ENCODE results near the gene DOCK1.

Gene DOCK1

GRCh38 chr10:127161482-127161881 is 256.3 kb downstream of the DOCK1 start:
- H3K4me2 ChIP-seq (ENCODE audit: low read length): no peak overlapping the region
- H2BK15ac ChIP-seq (replicated peaks; ENCODE audit: low read depth): no peak overlapping the region
- no CpG with 5 or more reads among the region's 5 CpGs for WGBS (ENCODE audit: extremely low coverage, insufficient coverage, low lambda C conversion rate)
- no peaks in the 10 kb centered on the region for H3K36me3 ChIP-seq (ENCODE audit: control insufficient read depth, insufficient read depth, low read length)
- H3K23ac ChIP-seq (ENCODE audit: low read length): no peak overlapping the region
- H3K18ac ChIP-seq (ENCODE audit: low read length): no peak overlapping the region
- no peak overlapping the region for H3K56ac ChIP-seq (ENCODE audit: low read length)
- no peak overlapping the region for H3K4me3 ChIP-seq (ENCODE audit: low read length)
- no peak overlapping the region for H4K8ac ChIP-seq (ENCODE audit: low read depth, low read length)
- H3K9ac ChIP-seq (ENCODE audit: low read length): no peak overlapping the region
- no peak overlapping the region for H2BK120ac ChIP-seq (ENCODE audit: low read depth, low read length)
- no peaks in the 10 kb centered on the region for H3K4me1 ChIP-seq (ENCODE audit: control insufficient read depth, low read depth, low read length)
- no peak for DNase-seq
- H3K79me2 ChIP-seq (ENCODE audit: control insufficient read depth, insufficient read depth, low read length): no peaks in the 10 kb centered on the region
- no peak overlapping the region for H4K5ac ChIP-seq (ENCODE audit: low read length)
- H3K27me3 ChIP-seq (ENCODE audit: insufficient read depth, low read length, poor library complexity): no peaks in the 10 kb centered on the region
- H3K27ac ChIP-seq (ENCODE audit: low read depth, low read length): no peak overlapping the region
- H3K4ac ChIP-seq (ENCODE audit: low read depth, low read length): no peak overlapping the region
- no peaks in the 10 kb centered on the region for H3K79me1 ChIP-seq (ENCODE audit: low read length)
- no peak overlapping the region for H2BK5ac ChIP-seq (ENCODE audit: low read length)
- no peak overlapping the region for H2AK5ac ChIP-seq (ENCODE audit: low read length)

- Histone ChIP-seq H2BK120ac (ENCODE audit: low read depth, low read length) (no peak overlapping the region), H3K79me2 (ENCODE audit: control insufficient read depth, insufficient read depth, low read length) (no peaks in the 10 kb centered on the region), H3K79me1 (ENCODE audit: low read length) (no peaks in the 10 kb centered on the region), H3K18ac (ENCODE audit: low read length) (no peak overlapping the region), H4K5ac (ENCODE audit: low read length) (no peak overlapping the region), H3K56ac (ENCODE audit: low read length) (no peak overlapping the region), H3K27me3 (ENCODE audit: insufficient read depth, low read length, poor library complexity) (no peaks in the 10 kb centered on the region), H2AK5ac (ENCODE audit: low read length) (no peak overlapping the region), H3K9ac (ENCODE audit: low read length) (no peak overlapping the region), H4K8ac (ENCODE audit: low read depth, low read length) (no peak overlapping the region), H3K27ac (ENCODE audit: low read depth, low read length) (no peak overlapping the region), H3K4me3 (ENCODE audit: low read length) (no peak overlapping the region), H3K23ac (ENCODE audit: low read length) (no peak overlapping the region), H3K36me3 (ENCODE audit: control insufficient read depth, insufficient read depth, low read length) (no peaks in the 10 kb centered on the region), H3K4me2 (ENCODE audit: low read length) (no peak overlapping the region), H3K4ac (ENCODE audit: low read depth, low read length) (no peak overlapping the region), H3K4me1 (ENCODE audit: control insufficient read depth, low read depth, low read length) (no peaks in the 10 kb centered on the region), H2BK15ac (replicated peaks; ENCODE audit: low read depth) (no peak overlapping the region), H2BK5ac (ENCODE audit: low read length) (no peak overlapping the region)
- WGBS (ENCODE audit: extremely low coverage, insufficient coverage, low lambda C conversion rate): no CpG with 5 or more reads among the region's 6 CpGs
- no peak for DNase-seq
These were observed 257.6 kb downstream of the DOCK1 start for GRCh38 chr10:127162841-127163240.

- Histone ChIP-seq H3K27ac (ENCODE audit: low read depth, low read length) (no peak overlapping the region), H2BK120ac (ENCODE audit: low read depth, low read length) (no peak overlapping the region), H3K36me3 (ENCODE audit: control insufficient read depth, insufficient read depth, low read length) (no peaks in the 10 kb centered on the region), H2AK5ac (ENCODE audit: low read length) (no peak overlapping the region), H3K56ac (ENCODE audit: low read length) (no peak overlapping the region), H3K18ac (ENCODE audit: low read length) (no peak overlapping the region), H2BK5ac (ENCODE audit: low read length) (no peak overlapping the region), H3K23ac (ENCODE audit: low read length) (no peak overlapping the region), H3K4ac (ENCODE audit: low read depth, low read length) (no peak overlapping the region), H3K79me2 (ENCODE audit: control insufficient read depth, insufficient read depth, low read length) (no peaks in the 10 kb centered on the region), H3K4me3 (ENCODE audit: low read length) (no peak overlapping the region), H3K4me1 (ENCODE audit: control insufficient read depth, low read depth, low read length) (no peaks in the 10 kb centered on the region), H3K9ac (ENCODE audit: low read length) (no peak overlapping the region), H2BK15ac (replicated peaks; ENCODE audit: low read depth) (no peak overlapping the region), H4K8ac (ENCODE audit: low read depth, low read length) (no peak overlapping the region), H3K27me3 (ENCODE audit: insufficient read depth, low read length, poor library complexity) (no peaks in the 10 kb centered on the region), H3K79me1 (ENCODE audit: low read length) (no peaks in the 10 kb centered on the region), H4K5ac (ENCODE audit: low read length) (no peak overlapping the region), H3K4me2 (ENCODE audit: low read length) (no peak overlapping the region)
- DNase-seq: no peak
- WGBS (ENCODE audit: extremely low coverage, insufficient coverage, low lambda C conversion rate): no CpG with 5 or more reads among the region's 3 CpGs
These were observed 263.0 kb downstream of the DOCK1 start for GRCh38 chr10:127168261-127168660.

- H3K36me3 ChIP-seq (ENCODE audit: control insufficient read depth, insufficient read depth, low read length): no peaks in the 10 kb centered on the region
- no peaks in the 10 kb centered on the region for H3K4me1 ChIP-seq (ENCODE audit: control insufficient read depth, low read depth, low read length)
- H3K4me2 ChIP-seq (ENCODE audit: low read length): no peak overlapping the region
- H3K4ac ChIP-seq (ENCODE audit: low read depth, low read length): no peak overlapping the region
- no peak overlapping the region for H3K27ac ChIP-seq (ENCODE audit: low read depth, low read length)
- H3K4me3 ChIP-seq (ENCODE audit: low read length): no peak overlapping the region
- no peaks in the 10 kb centered on the region for H3K79me2 ChIP-seq (ENCODE audit: control insufficient read depth, insufficient read depth, low read length)
- H3K23ac ChIP-seq (ENCODE audit: low read length): no peak overlapping the region
- H4K5ac ChIP-seq (ENCODE audit: low read length): no peak overlapping the region
- DNase-seq: no peak
- no CpG with 5 or more reads among the region's 8 CpGs for WGBS (ENCODE audit: extremely low coverage, insufficient coverage, low lambda C conversion rate)
- H4K8ac ChIP-seq (ENCODE audit: low read depth, low read length): no peak overlapping the region
- no peaks in the 10 kb centered on the region for H3K27me3 ChIP-seq (ENCODE audit: insufficient read depth, low read length, poor library complexity)
- no peak overlapping the region for H2BK5ac ChIP-seq (ENCODE audit: low read length)
- H2AK5ac ChIP-seq (ENCODE audit: low read length): no peak overlapping the region
- H3K9ac ChIP-seq (ENCODE audit: low read length): no peak overlapping the region
- no peak overlapping the region for H3K56ac ChIP-seq (ENCODE audit: low read length)
- H3K79me1 ChIP-seq (ENCODE audit: low read length): no peaks in the 10 kb centered on the region
- H3K18ac ChIP-seq (ENCODE audit: low read length): no peak overlapping the region
- H2BK15ac ChIP-seq (replicated peaks; ENCODE audit: low read depth): no peak overlapping the region
- H2BK120ac ChIP-seq (ENCODE audit: low read depth, low read length): no peak overlapping the region
These were observed 269.6 kb downstream of the DOCK1 start for GRCh38 chr10:127174866-127175265.

- Histone ChIP-seq H4K8ac (ENCODE audit: low read depth, low read length) (no peak overlapping the region), H3K79me2 (ENCODE audit: control insufficient read depth, insufficient read depth, low read length) (no peaks in the 10 kb centered on the region), H3K4ac (ENCODE audit: low read depth, low read length) (no peak overlapping the region), H2BK5ac (ENCODE audit: low read length) (no peak overlapping the region), H3K4me1 (ENCODE audit: control insufficient read depth, low read depth, low read length) (no peaks in the 10 kb centered on the region), H2AK5ac (ENCODE audit: low read length) (no peak overlapping the region), H3K9ac (ENCODE audit: low read length) (no peak overlapping the region), H2BK120ac (ENCODE audit: low read depth, low read length) (no peak overlapping the region), H3K4me2 (ENCODE audit: low read length) (no peak overlapping the region), H3K23ac (ENCODE audit: low read length) (no peak overlapping the region), H3K79me1 (ENCODE audit: low read length) (no peaks in the 10 kb centered on the region), H3K18ac (ENCODE audit: low read length) (no peak overlapping the region), H2BK15ac (replicated peaks; ENCODE audit: low read depth) (no peak overlapping the region), H3K27me3 (ENCODE audit: insufficient read depth, low read length, poor library complexity) (no peaks in the 10 kb centered on the region), H3K56ac (ENCODE audit: low read length) (no peak overlapping the region), H3K27ac (ENCODE audit: low read depth, low read length) (no peak overlapping the region), H4K5ac (ENCODE audit: low read length) (no peak overlapping the region), H3K36me3 (ENCODE audit: control insufficient read depth, insufficient read depth, low read length) (no peaks in the 10 kb centered on the region), H3K4me3 (ENCODE audit: low read length) (no peak overlapping the region)
- WGBS (ENCODE audit: extremely low coverage, insufficient coverage, low lambda C conversion rate): no CpG with 5 or more reads among the region's 40 CpGs
- DNase-seq: no peak
These were observed 270.3 kb downstream of the DOCK1 start for GRCh38 chr10:127175357-127176110.

- Histone ChIP-seq H3K56ac (ENCODE audit: low read length) (no peak overlapping the region), H3K79me2 (ENCODE audit: control insufficient read depth, insufficient read depth, low read length) (no peaks in the 10 kb centered on the region), H3K4me3 (ENCODE audit: low read length) (no peak overlapping the region), H2BK15ac (replicated peaks; ENCODE audit: low read depth) (no peak overlapping the region), H2BK120ac (ENCODE audit: low read depth, low read length) (no peak overlapping the region), H3K79me1 (ENCODE audit: low read length) (no peaks in the 10 kb centered on the region), H3K27me3 (ENCODE audit: insufficient read depth, low read length, poor library complexity) (no peaks in the 10 kb centered on the region), H3K4me2 (ENCODE audit: low read length) (no peak overlapping the region), H4K8ac (ENCODE audit: low read depth, low read length) (no peak overlapping the region), H3K36me3 (ENCODE audit: control insufficient read depth, insufficient read depth, low read length) (no peaks in the 10 kb centered on the region), H3K4me1 (ENCODE audit: control insufficient read depth, low read depth, low read length) (no peaks in the 10 kb centered on the region), H2BK5ac (ENCODE audit: low read length) (no peak overlapping the region), H3K27ac (ENCODE audit: low read depth, low read length) (no peak overlapping the region), H2AK5ac (ENCODE audit: low read length) (no peak overlapping the region), H3K9ac (ENCODE audit: low read length) (no peak overlapping the region), H3K4ac (ENCODE audit: low read depth, low read length) (no peak overlapping the region), H3K18ac (ENCODE audit: low read length) (no peak overlapping the region), H4K5ac (ENCODE audit: low read length) (no peak overlapping the region), H3K23ac (ENCODE audit: low read length) (no peak overlapping the region)
- WGBS (ENCODE audit: extremely low coverage, insufficient coverage, low lambda C conversion rate): no CpG with 5 or more reads among the region's 16 CpGs
- DNase-seq: no peak
These were observed 271.4 kb downstream of the DOCK1 start for GRCh38 chr10:127176649-127177048.

Data from mesendoderm (in vitro differentiated cells).